PFSK-1 (cell line): ENCODE measurements around the gene RPS15A.
A peak's percentile ranks its signal among the peaks of the same experiment; 100 is the strongest.

Source experiments
- FOXP2 ChIP-seq: optimal IDR thresholded peaks from 2 replicates; pipeline ENCODE3; 2011; ENCODE audit warnings: borderline replicate concordance, control low read depth, inconsistent platforms; ENCODE audit not compliant: insufficient read depth; ENCODE audit errors: extremely low read length, extremely low read depth
- POLR2AphosphoS5 ChIP-seq: IDR thresholded peaks from 2 replicates; pipeline ENCODE4 v1.6.1; 2012; ENCODE audit warnings: low read depth, mild to moderate bottlenecking, control low read depth, low read length, moderate library complexity
- SIN3A ChIP-seq: IDR thresholded peaks from 2 replicates; pipeline ENCODE4 v1.6.1; 2012; ENCODE audit warnings: mild to moderate bottlenecking, low read length, moderate library complexity, borderline replicate concordance; ENCODE audit not compliant: insufficient read depth
- TAF1 ChIP-seq: IDR thresholded peaks from 2 replicates; pipeline ENCODE4 v1.6.1; 2012; ENCODE audit warnings: low read length, control low read depth, borderline replicate concordance; ENCODE audit not compliant: insufficient read depth
- TF ChIP-seq, protein P1 (sequence below), 2 experiments: IDR thresholded peaks; 2 replicates each; pipeline versions ENCODE4 v1.6.1 to v1.8.0; 2011 to 2012; ENCODE audit warnings: low read depth in 2 of 2, low read length in 2 of 2, control low read depth in 1 of 2, inconsistent platforms in 1 of 2, mild to moderate bottlenecking in 1 of 2, moderate library complexity in 1 of 2; ENCODE audit not compliant: insufficient read depth in 1 of 2

The RPS15A gene

DNA sequence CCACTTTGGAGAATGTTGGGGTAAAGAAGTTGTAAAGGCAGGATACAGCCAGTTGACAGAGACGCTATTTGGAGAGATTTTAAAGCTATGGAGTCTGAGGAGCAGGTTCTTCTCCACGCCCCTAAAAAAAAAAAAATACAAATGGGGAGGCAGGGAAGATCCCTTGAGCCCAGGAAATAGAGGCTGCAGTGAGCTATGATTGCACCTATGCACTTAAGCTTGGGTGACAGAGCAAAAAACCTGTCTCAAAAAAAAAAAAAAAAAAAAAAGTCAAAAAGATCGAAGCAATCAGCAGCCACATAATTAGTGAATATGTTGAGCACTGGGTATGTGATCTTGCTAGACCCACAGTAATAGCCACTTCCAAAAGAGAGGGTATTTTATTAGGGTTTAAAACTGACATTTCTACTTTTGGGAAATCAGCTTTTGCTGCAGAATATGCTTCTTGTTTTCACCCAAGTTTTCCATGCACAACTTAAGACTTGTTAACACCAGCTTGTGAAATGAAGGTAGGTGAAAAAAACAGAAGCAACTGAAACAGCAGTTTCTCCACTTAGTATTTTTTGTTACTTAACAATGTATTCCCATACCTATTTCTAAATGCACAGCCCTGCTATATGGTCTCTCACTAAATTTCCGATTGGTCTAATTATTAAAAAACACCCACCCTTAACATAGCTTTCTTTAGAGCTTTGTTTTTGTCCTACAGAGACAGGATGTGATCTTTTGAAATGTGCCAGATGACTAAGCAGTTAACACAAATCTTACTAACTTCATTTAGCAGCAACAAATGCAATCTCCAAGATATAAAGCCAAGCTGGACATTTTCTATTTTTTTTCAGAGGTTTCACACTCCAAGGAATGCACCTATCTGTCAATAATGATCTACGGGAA, 13.7 kb upstream of the RPS15A start:
- TF ChIP-seq SIN3A (no peak), POLR2AphosphoS5 (no peak), TAF1 (no peak), FOXP2 (no peak)
- TF ChIP-seq, protein P1, sequence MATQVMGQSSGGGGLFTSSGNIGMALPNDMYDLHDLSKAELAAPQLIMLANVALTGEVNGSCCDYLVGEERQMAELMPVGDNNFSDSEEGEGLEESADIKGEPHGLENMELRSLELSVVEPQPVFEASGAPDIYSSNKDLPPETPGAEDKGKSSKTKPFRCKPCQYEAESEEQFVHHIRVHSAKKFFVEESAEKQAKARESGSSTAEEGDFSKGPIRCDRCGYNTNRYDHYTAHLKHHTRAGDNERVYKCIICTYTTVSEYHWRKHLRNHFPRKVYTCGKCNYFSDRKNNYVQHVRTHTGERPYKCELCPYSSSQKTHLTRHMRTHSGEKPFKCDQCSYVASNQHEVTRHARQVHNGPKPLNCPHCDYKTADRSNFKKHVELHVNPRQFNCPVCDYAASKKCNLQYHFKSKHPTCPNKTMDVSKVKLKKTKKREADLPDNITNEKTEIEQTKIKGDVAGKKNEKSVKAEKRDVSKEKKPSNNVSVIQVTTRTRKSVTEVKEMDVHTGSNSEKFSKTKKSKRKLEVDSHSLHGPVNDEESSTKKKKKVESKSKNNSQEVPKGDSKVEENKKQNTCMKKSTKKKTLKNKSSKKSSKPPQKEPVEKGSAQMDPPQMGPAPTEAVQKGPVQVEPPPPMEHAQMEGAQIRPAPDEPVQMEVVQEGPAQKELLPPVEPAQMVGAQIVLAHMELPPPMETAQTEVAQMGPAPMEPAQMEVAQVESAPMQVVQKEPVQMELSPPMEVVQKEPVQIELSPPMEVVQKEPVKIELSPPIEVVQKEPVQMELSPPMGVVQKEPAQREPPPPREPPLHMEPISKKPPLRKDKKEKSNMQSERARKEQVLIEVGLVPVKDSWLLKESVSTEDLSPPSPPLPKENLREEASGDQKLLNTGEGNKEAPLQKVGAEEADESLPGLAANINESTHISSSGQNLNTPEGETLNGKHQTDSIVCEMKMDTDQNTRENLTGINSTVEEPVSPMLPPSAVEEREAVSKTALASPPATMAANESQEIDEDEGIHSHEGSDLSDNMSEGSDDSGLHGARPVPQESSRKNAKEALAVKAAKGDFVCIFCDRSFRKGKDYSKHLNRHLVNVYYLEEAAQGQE (IDR thresholded peaks at IDR 0.05; ENCODE audit: insufficient read depth in 1 of 2, low read depth in 2 of 2, low read length in 2 of 2), result no peak

DNA sequence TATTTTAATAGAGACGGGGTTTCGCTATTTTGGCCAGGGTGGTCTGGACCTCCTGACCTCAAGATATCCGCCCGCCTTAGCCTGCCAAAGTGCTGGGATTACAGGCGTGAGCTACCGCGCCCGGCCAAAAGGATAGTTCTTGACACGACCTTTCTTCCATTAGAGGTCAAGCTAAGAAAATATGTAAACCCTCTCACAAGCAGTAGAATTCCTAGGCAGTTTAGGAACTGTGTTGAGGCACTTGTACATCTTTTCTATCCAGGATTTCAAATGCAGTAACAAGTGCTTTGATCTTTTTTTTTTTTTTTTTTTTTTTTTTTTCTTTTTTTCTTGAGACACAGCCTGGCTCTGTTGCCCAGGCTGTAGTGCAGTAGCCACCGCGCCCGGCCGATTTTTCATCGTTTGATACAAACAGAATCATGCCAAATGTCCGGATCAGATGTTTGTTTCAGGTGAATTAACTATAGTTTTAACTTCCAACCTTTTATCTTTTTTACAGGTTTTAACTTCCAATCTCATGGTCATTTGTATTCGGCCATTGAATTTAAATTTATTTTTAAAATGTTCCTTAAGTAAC, 12.7 kb upstream of the RPS15A start:
- TF ChIP-seq, protein P1 (IDR thresholded peaks at IDR 0.05; ENCODE audit: insufficient read depth in 1 of 2, low read depth in 2 of 2, low read length in 2 of 2), result no peak
- no peak for TF ChIP-seq SIN3A

DNA sequence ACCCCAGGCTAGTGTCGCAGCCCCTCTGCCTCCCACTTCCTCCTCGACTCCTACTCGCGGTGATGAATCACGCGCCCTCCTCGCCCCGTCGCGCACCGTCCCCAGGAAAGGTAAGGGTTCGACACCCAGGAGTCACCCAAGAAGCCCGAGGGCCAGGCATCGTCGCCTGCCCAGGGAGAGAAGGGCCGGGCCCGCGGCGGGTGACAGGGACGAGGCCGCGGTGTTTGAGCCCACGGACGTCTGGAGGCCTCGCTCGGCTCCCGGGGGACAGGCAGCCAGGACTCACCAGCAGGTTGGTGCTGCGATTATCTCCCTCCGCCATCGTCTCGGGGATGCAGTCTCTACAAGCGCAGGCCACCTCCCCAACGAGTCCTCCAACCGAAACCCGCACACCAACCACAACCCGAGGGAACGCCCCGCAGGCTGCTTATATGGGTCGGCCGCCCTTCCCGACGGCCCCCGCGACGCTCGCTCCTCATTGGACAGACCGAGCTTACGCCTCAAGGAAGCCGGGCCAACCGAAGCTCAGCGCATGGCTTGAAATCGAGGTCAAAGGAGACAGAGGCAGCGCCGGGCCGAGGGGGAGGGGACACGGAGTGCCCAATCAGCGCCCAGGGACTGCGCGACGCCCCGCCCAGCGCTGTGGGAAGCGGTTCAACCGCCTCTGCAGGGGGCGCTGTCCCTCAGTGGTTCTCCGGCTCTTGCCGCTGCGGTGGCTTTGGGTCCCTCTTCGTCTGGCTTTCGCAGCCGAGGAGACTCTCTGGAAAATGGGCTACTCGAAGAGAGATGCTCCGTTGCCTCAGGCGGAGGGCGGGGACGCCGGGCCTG, 11.2 kb upstream of the RPS15A start, which contains the start of gene ARL6IP1:
Gene ARL6IP1, minus strand, starts transcription at position 405 of the 828 bp plus-strand sequence. Its CDS starts 83 bp downstream, at position 322.
- peak; percentile 92; the same call in 1 of the 2 replicates for TF ChIP-seq TAF1
- no peak for TF ChIP-seq FOXP2
- peak; percentile 99 for TF ChIP-seq POLR2AphosphoS5
- 0 out of 2 replicates have a peak, but pooled peaks have one; percentile 86 for TF ChIP-seq SIN3A
- TF ChIP-seq, protein P1 (IDR thresholded peaks at IDR 0.05; ENCODE audit: insufficient read depth in 1 of 2, low read depth in 2 of 2, low read length in 2 of 2), result no peak

DNA sequence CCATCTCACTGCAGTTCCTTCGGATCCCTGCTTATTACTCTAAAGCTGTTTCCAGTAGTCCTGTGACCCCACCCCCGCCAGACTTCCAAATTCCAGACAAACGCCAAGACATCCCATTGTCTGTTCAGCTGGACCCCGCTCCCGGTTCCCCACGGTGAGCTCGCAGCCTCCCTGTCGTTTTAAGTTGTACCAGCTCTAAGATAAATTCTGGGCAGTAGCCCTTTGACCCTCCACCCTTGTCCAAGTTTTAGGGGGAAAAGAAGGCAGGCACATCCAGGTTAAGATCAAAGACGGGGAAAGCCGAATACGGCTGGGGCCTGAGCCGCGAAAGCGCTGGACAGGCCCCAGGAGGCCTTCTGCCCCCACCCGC, 10.6 kb upstream of the RPS15A start:
- TF ChIP-seq TAF1 (no peak), FOXP2 (no peak), SIN3A (no peak), POLR2AphosphoS5 (no peak)
- TF ChIP-seq, protein P1 (IDR thresholded peaks at IDR 0.05; ENCODE audit: insufficient read depth in 1 of 2, low read depth in 2 of 2, low read length in 2 of 2), result no peak
